Heart left ventricle (tissue), 16 donors: ENCODE results near the gene SV2B. TPM values are rescaled to one million over a fixed set of nuclear protein-coding genes. Genes with fewer than 3 reads are reported as not detected.

Experiments used
- ATAC-seq, 4 donors: fragments of 200-7000 bp; cut with Tn5 transposase; one replicate each; pipeline ENCODE4 v1.9.1; 2020 to 2022; ENCODE audit warnings: moderate library complexity in 4 of 4, mild to moderate bottlenecking in 3 of 4, moderate number of reproducible peaks in 1 of 4
- DNase-seq, 5 donors: peaks; one replicate each; pipeline ENCODE4 v3.0.0-alpha.2; 2020
- H3K27ac ChIP-seq, 12 donors: fragments of 200-600 bp; sonication (generic) in 4 of 12; one replicate each; pipeline versions ENCODE4 v1.5.0 to v1.8.0; 2016 to 2022; ENCODE audit warnings: mild to moderate bottlenecking in 2 of 12
- H3K27me3 ChIP-seq, 9 donors: fragments of 200-600 bp; sonication (generic) in 2 of 9; one replicate each; pipeline versions ENCODE4 v1.5.1 to v1.8.0; 2016 to 2022; ENCODE audit warnings: mild to moderate bottlenecking in 3 of 9
- H3K36me3 ChIP-seq, 9 donors: fragments of 200-600 bp; sonication (generic) in 2 of 9; one replicate each; pipeline versions ENCODE4 v1.5.0 to v1.8.0; 2018 to 2022; ENCODE audit warnings: mild to moderate bottlenecking in 2 of 9
- H3K4me1 ChIP-seq, 12 donors: fragments of 200-600 bp; sonication (generic) in 4 of 12; one replicate each; pipeline versions ENCODE4 v1.5.0 to v1.8.0; 2016 to 2022; ENCODE audit warnings: mild to moderate bottlenecking in 3 of 12
- H3K4me3 ChIP-seq, 12 donors: fragments of 200-600 bp; sonication (generic) in 4 of 12; one replicate each; pipeline versions ENCODE4 v1.5.0 to v1.8.0; 2017 to 2022; ENCODE audit warnings: mild to moderate bottlenecking in 9 of 12, moderate library complexity in 4 of 12
- H3K9me3 ChIP-seq, 12 donors: fragments of 200-600 bp; sonication (generic) in 4 of 12; one replicate each; pipeline versions ENCODE4 v1.5.0 to v1.8.0; 2016 to 2022; ENCODE audit warnings: mild to moderate bottlenecking in 1 of 12
- POLR2A ChIP-seq, 2 donors: fragments of 450-650 bp; IDR thresholded peaks; one replicate each; pipeline ENCODE4 v1.6.1; 2017; ENCODE audit warnings: antibody characterized with exemption in 2 of 2, mild to moderate bottlenecking in 2 of 2, moderate library complexity in 2 of 2
- WGBS, 4 donors: extraction: QIAGEN DNeasy Blood & Tissue Kit in 2 of 4; methylation state at CpG; one replicate each; pipeline versions ENCODE4 v1.1.5 to v1.1.7; 2013 to 2018; 5-methylcytosine and 5-hydroxymethylcytosine counted together
- intact Hi-C, 10 donors: fragments of 100-400 bp; cut with DNase I; formaldehyde crosslinking; loops; one replicate each; pipeline versions ENCODE4 v1.11.1 to v1.14.2; 2022
- polyA plus RNA-seq, 2 donors: library from polyadenylated mRNA; stranded (reverse); fragments of 200-250 nt; gene quantifications; one replicate each; pipeline ENCODE4 v1.2.3, GENCODE V29; 2013
- total RNA-seq, 9 donors: library from RNA; depleted of rRNA in 2 of 9; stranded (reverse); fragments of >200 nt in 2 of 9; fragmentation: NEBNext Ultra II Directional in 3 of 9; extraction: Animal tissue kit (Norgen Biotek cat#: 25700) in 3 of 9; gene quantifications; one replicate each; pipeline versions ENCODE4 v1.1.0 to v1.2.4, GENCODE V29; 2016 to 2023
- TF ChIP-seq, protein P1 (sequence below), 12 donors: fragments of 200-600 bp; sonication (generic) in 4 of 12; IDR thresholded peaks; one replicate each; pipeline versions ENCODE4 v1.5.0 to v1.8.0; 2018 to 2022; ENCODE audit warnings: antibody characterized with exemption in 12 of 12, mild to moderate bottlenecking in 5 of 12
- donor health status: ischemic (EF 13 %, LVEDD 7.1; RV severe dilation, severe dysfunction).
- donor health status: healthy with polysubstance abuse.
- donor health status: DM: no; HTN: yes; CAD: no.
- donor health status: DM: no; HTN: no; CAD: no.
- donor health status: ischemic (EF 25% LVEDD 6.9; RV normal size, moderate dysfunction).
- donor health status: ischemic (EF 25% LVEDD 5.7; RV mildly dilated, moderate dysfunction).
- donor health status: healthy.
- donor health status: DM: yes; HTN: yes; CAD: no.
- donor health status: ischemic (EF 35%, LVEDD 5.7; RV mildly dilated, moderate dysfunction).
- donor health status: nonischemic (EF 11% LVEDD 7.7; RV severe dilation, severe dysfunction).
- donor health status: DM: yes; HTN: yes; CAD: no.
- donor health status: PGD.
- donor health status: ischemic (EF 29% LVEDD 5.4; RV normal size, mild dysfunction).
- donor health status: nonischemic (EF 23%, LVEDD 6.1; RV moderate dilation, normal function).

SV2B gene
- total and polyA plus RNA-seq, 11 donors = 0.42 to 23.5 (median 1.9) TPM

DNA sequence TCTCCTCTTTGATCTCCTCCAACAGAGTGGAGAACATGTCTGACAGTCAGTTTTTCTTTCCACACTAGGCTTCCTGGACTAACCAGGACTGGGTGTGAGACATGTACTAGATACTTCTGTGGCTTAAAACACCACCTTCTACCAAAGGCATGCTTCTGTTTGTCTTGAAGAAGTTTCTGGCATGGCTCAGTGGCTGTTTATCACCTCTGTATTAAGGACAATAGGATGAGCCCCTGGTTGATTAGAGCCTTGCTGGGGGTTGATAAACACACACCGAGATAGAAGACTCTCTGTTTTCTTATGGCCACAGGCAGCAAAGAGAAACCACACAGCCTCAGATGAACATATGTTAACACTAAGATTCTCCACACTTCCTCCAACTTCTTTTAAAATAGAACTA lies 40.5 kb downstream of the SV2B start:
- peaks cover 0 to 7% (median 0%) of the 10 kb centered on the region in 9 donors for H3K27me3 ChIP-seq
- no peaks in the 10 kb centered on the region for H3K36me3 ChIP-seq
- 24 to 47% (median 35%) methylated on average over 1 of the region's 1 CpG for WGBS, 4 donors
- intact Hi-C loops = loop anchor here in 3 of 10 donors (5.0 to 10.0 kb wide), 3 partner anchors 82 to 86 kb away; no protein-coding TSS in a partner anchor
- H3K4me3 ChIP-seq = no peak overlapping the region
- ATAC-seq = no peak
- no peaks in the 10 kb centered on the region for H3K4me1 ChIP-seq
- TF ChIP-seq, protein P1, sequence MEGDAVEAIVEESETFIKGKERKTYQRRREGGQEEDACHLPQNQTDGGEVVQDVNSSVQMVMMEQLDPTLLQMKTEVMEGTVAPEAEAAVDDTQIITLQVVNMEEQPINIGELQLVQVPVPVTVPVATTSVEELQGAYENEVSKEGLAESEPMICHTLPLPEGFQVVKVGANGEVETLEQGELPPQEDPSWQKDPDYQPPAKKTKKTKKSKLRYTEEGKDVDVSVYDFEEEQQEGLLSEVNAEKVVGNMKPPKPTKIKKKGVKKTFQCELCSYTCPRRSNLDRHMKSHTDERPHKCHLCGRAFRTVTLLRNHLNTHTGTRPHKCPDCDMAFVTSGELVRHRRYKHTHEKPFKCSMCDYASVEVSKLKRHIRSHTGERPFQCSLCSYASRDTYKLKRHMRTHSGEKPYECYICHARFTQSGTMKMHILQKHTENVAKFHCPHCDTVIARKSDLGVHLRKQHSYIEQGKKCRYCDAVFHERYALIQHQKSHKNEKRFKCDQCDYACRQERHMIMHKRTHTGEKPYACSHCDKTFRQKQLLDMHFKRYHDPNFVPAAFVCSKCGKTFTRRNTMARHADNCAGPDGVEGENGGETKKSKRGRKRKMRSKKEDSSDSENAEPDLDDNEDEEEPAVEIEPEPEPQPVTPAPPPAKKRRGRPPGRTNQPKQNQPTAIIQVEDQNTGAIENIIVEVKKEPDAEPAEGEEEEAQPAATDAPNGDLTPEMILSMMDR (IDR thresholded peaks at IDR 0.05) = no peak
- no peak for TF ChIP-seq POLR2A (IDR thresholded peaks at IDR 0.05)
- H3K9me3 ChIP-seq = peaks cover 0 to 11% (median 0%) of the 10 kb centered on the region in 12 donors
- H3K27ac ChIP-seq = no peak overlapping the region
- no peak for DNase-seq

DNA sequence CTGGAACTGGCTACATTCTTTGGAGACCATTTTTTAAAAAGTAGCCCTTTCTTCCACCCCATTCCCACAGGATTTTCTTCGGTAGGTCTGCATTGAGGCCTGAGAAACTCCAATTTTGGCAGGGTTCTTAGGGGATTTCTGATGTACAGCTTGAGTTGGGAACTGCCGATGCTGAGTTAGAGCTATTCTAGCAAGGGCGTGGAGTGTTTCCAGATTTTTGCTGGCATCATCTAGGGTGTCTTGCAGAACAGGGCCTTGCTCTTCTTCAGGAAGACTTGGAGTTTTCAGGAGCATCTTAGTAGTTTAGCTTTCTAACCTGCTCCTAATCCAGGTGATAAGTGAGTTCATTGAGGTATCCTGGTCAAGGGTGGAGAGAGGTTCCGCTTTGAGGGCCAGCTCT lies 41.0 kb downstream of the SV2B start:
- peaks cover 0 to 7% (median 0%) of the 10 kb centered on the region in 9 donors for H3K27me3 ChIP-seq
- no peak overlapping the region for H3K27ac ChIP-seq
- DNase-seq = no peak
- H3K9me3 ChIP-seq = peaks cover 0 to 11% (median 1%) of the 10 kb centered on the region in 12 donors
- H3K36me3 ChIP-seq = no peaks in the 10 kb centered on the region
- no peak for ATAC-seq
- intact Hi-C loops = loop anchor here in 3 of 10 donors (5.0 to 10.0 kb wide), 3 partner anchors 81 to 86 kb away; no protein-coding TSS in a partner anchor
- H3K4me1 ChIP-seq = no peaks in the 10 kb centered on the region
- WGBS, 4 donors = 62 to 76% (median 65%) methylated on average over 4 of the region's 4 CpGs
- H3K4me3 ChIP-seq = no peak overlapping the region
- TF ChIP-seq, protein P1 (IDR thresholded peaks at IDR 0.05) = no peak
- TF ChIP-seq POLR2A (IDR thresholded peaks at IDR 0.05) = no peak

DNA sequence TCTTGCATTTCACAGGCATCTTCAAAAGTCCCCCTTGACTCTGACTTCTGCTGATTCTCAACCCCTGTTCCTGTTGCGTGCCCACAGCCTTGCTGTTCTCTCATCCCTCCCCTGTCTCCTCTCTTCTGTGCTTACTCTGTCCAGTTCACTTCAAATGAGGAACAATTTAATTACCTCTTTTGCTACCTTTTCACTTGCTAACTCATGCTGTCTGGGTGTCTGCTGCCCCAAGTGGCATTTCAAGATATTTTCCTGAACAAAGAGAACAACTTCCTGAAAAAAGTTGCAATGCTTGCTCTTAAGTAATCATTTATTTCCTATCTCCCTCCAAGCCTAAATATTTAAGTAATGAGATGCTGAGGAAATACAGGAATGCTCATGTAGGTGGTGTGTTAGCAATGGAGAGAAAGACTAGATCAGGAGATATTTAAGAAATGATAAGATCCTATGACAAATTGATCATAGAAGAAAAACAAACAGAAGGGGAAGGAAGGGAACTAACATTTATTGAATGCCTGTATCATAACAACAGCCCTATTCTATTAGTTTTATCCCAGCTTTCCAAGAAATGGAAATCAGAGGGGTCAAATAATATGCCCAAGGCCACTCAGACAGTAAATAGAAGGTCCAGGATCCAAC lies 42.2 kb downstream of the SV2B start:
- DNase-seq = no peak
- intact Hi-C loops = loop anchor here in 3 of 10 donors (5.0 to 10.0 kb wide), 3 partner anchors 80 to 87 kb away; no protein-coding TSS in a partner anchor

DNA sequence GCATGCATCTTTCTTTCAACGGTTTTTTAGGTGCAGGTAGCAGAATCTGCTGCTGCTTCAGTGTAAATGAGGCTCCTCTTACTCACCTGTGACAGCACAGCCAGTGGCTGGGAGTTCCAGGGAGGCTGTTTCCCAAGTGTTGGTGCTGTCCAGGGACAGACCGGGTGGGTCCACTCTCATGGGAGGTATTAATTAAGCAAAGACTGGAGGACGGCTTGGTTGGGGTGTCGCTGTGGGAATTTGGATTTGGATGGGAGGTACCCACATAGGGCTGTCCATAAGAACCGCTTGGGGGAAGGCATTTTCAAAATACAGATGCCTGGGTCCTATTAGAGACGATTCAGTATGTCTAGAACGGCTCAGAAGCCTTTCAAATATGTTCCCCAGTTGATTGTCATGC lies 42.9 kb downstream of the SV2B start:
- TF ChIP-seq, protein P1 (IDR thresholded peaks at IDR 0.05) = no peak
- no peak for TF ChIP-seq POLR2A (IDR thresholded peaks at IDR 0.05)
- intact Hi-C loops = loop anchor here in 3 of 10 donors (5.0 to 10.0 kb wide), 3 partner anchors 79 to 88 kb away; no protein-coding TSS in a partner anchor
- peaks cover 0 to 12% (median 0%) of the 10 kb centered on the region in 9 donors for H3K27me3 ChIP-seq

More for the DNA sequence above, 42.2 kb downstream of the SV2B start:
- peaks cover 0 to 11% (median 2%) of the 10 kb centered on the region in 12 donors for H3K9me3 ChIP-seq
- no peak overlapping the region for H3K4me3 ChIP-seq
- 77 to 89% (median 82%) methylated on average over 1 of the region's 1 CpG for WGBS, 4 donors
- no peaks in the 10 kb centered on the region for H3K36me3 ChIP-seq
- no peak for ATAC-seq
- H3K4me1 ChIP-seq = no peaks in the 10 kb centered on the region
- TF ChIP-seq POLR2A (IDR thresholded peaks at IDR 0.05) = no peak
- TF ChIP-seq, protein P1 (IDR thresholded peaks at IDR 0.05) = peak in 10 of 12 donors; percentile 23 to 51 (median 42)
- peaks cover 0 to 8% (median 0%) of the 10 kb centered on the region in 9 donors for H3K27me3 ChIP-seq
- H3K27ac ChIP-seq = no peak overlapping the region

More for the DNA sequence above, 42.9 kb downstream of the SV2B start:
- whole genome bisulfite sequencing, 4 donors = 75 to 84% (median 78%) methylated on average over 7 of the region's 7 CpGs
- DNase-seq (no peak), ATAC-seq (no peak)
- no peaks in the 10 kb centered on the region for H3K4me1 ChIP-seq
- no peak overlapping the region for H3K4me3 ChIP-seq
- no peaks in the 10 kb centered on the region for H3K36me3 ChIP-seq
- no peak overlapping the region for H3K27ac ChIP-seq
- peaks cover 0 to 9% (median 2%) of the 10 kb centered on the region in 12 donors for H3K9me3 ChIP-seq
